Measurements from ENCODE around the gene RBMS3. TPM values are rescaled to one million over a fixed set of nuclear protein-coding genes. Genes with fewer than 3 reads are reported as not detected.

Gene RBMS3
- total RNA-seq, 1 donor from 2014 or later = 58.5 TPM

GRCh38 chr3:29332195-29332637 is 51.3 kb downstream of the RBMS3 start:
- intact Hi-C loops (cut with DNase I) = loop anchor here (10.0 kb wide), 1 partner anchor 47 kb away; the partner anchor contains the start of gene RBMS3
- H3K4me3 ChIP-seq = no peak overlapping the region
- ATAC-seq (peak; percentile 37 to 63), DNase-seq (no peak)
- no peak overlapping the region for H3K27ac ChIP-seq
- peaks cover 44% of the 10 kb centered on the region for H3K4me1 ChIP-seq
- H3K36me3 ChIP-seq = no peaks in the 10 kb centered on the region
- no peaks in the 10 kb centered on the region for H3K9me3 ChIP-seq
- no peaks in the 10 kb centered on the region for H3K27me3 ChIP-seq (ENCODE audit: low read depth)
- no peak for TF ChIP-seq CTCF (IDR thresholded peaks at IDR 0.05)

GRCh38 chr3:29333576-29333975 is 52.7 kb downstream of the RBMS3 start:
- Histone ChIP-seq H3K4me3 (no peak overlapping the region), H3K27ac (no peak overlapping the region), H3K4me1 (peaks cover 44% of the 10 kb centered on the region), H3K36me3 (no peaks in the 10 kb centered on the region), H3K9me3 (no peaks in the 10 kb centered on the region), H3K27me3 (ENCODE audit: low read depth) (no peaks in the 10 kb centered on the region)
- TF ChIP-seq CTCF (IDR thresholded peaks at IDR 0.05) = no peak
- intact Hi-C loops (cut with DNase I) = loop anchor here (10.0 kb wide), 1 partner anchor 49 kb away; the partner anchor contains the start of gene RBMS3
- no peak for DNase-seq
- ATAC-seq = no peak

- DNase-seq (no peak), ATAC-seq (no peak)
- H3K4me3 ChIP-seq = no peak overlapping the region
- no peaks in the 10 kb centered on the region for H3K36me3 ChIP-seq
- no peaks in the 10 kb centered on the region for H3K27me3 ChIP-seq (ENCODE audit: low read depth)
- peak overlapping the region; percentile 10 for H3K27ac ChIP-seq
- peaks cover 44% of the 10 kb centered on the region for H3K4me1 ChIP-seq
- no peak for TF ChIP-seq CTCF (IDR thresholded peaks at IDR 0.05)
- intact Hi-C loops (cut with DNase I) = loop anchor here (10.0 kb wide), 1 partner anchor 50 kb away; the partner anchor contains the start of gene RBMS3
- no peaks in the 10 kb centered on the region for H3K9me3 ChIP-seq
Measured at GRCh38 chr3:29334706-29335105, 53.8 kb downstream of the RBMS3 start.

GRCh38 chr3:29335438-29335837 is 54.6 kb downstream of the RBMS3 start:
- no peak for TF ChIP-seq CTCF (IDR thresholded peaks at IDR 0.05)
- peak overlapping the region; percentile 73 for H3K27ac ChIP-seq
- intact Hi-C loops (cut with DNase I) = loop anchor here (10.0 kb wide), 1 partner anchor 51 kb away; the partner anchor contains the start of gene RBMS3
- H3K4me1 ChIP-seq = peaks cover 44% of the 10 kb centered on the region
- no peaks in the 10 kb centered on the region for H3K27me3 ChIP-seq (ENCODE audit: low read depth)
- H3K9me3 ChIP-seq = no peaks in the 10 kb centered on the region
- no peaks in the 10 kb centered on the region for H3K36me3 ChIP-seq
- peak overlapping the region; percentile 30 for H3K4me3 ChIP-seq
- DNase-seq = peak; percentile 75
- peak; percentile 98 for ATAC-seq

- Histone ChIP-seq H3K4me1 (peaks cover 41% of the 10 kb centered on the region), H3K4me3 (peak overlapping the region; percentile 30), H3K27me3 (ENCODE audit: low read depth) (no peaks in the 10 kb centered on the region), H3K9me3 (no peaks in the 10 kb centered on the region), H3K27ac (peak overlapping the region; percentile 73), H3K36me3 (no peaks in the 10 kb centered on the region)
- no peak for TF ChIP-seq CTCF (IDR thresholded peaks at IDR 0.05)
- intact Hi-C loops (cut with DNase I) = loop anchor here (10.0 kb wide), 1 partner anchor 51 kb away; the partner anchor contains the start of gene RBMS3
- ATAC-seq (no peak), DNase-seq (no peak)
Measured at GRCh38 chr3:29335943-29336342, 55.1 kb downstream of the RBMS3 start.

All from lower lobe of right lung (tissue), 2 donors.